BLaER1 treated with 17β-estradiol and CSF1 and Interleukin-3, amounts not matched to agents 10 nM and 100 nM (cell line): ENCODE data around the gene ANKMY1.

Source experiments
- H3K27ac ChIP-seq, 11 experiments: shearing (Covaris generic); formaldehyde crosslinking; 2 replicates each; pipeline ENCODE4 v1.8.1; 2022
- H3K27me3 ChIP-seq, 11 experiments: shearing (Covaris generic); formaldehyde crosslinking; 2 replicates each; pipeline ENCODE4 v1.8.1; 2022
- H3K36me3 ChIP-seq, 11 experiments: shearing (Covaris generic); formaldehyde crosslinking; 2 replicates each; pipeline ENCODE4 v1.8.1; 2022
- H3K4me1 ChIP-seq, 10 experiments: shearing (Covaris generic); formaldehyde crosslinking; 2 replicates each; pipeline ENCODE4 v1.8.1; 2022
- H3K4me2 ChIP-seq, 11 experiments: shearing (Covaris generic); formaldehyde crosslinking; 2 replicates each; pipeline ENCODE4 v1.8.1; 2022
- H3K4me3 ChIP-seq, 10 experiments: shearing (Covaris generic); formaldehyde crosslinking; 2 replicates each; pipeline ENCODE4 v1.8.1; 2022
- H3K9ac ChIP-seq, 11 experiments: shearing (Covaris generic); formaldehyde crosslinking; 2 replicates each; pipeline ENCODE4 v1.8.1; 2022
- H3K9me3 ChIP-seq, 11 experiments: shearing (Covaris generic); formaldehyde crosslinking; replicated peaks in 1 of 11; 2 replicates each; pipeline ENCODE4 v1.8.1; 2022
- H4K20me1 ChIP-seq, 11 experiments: shearing (Covaris generic); formaldehyde crosslinking; 2 replicates each; pipeline ENCODE4 v1.8.1; 2022
- Cebpa-rat ChIP-seq, 11 experiments: shearing (Covaris generic); IDR thresholded peaks; 2 replicates each; pipeline ENCODE4 v1.8.1; 2022

The ANKMY1 gene

DNA sequence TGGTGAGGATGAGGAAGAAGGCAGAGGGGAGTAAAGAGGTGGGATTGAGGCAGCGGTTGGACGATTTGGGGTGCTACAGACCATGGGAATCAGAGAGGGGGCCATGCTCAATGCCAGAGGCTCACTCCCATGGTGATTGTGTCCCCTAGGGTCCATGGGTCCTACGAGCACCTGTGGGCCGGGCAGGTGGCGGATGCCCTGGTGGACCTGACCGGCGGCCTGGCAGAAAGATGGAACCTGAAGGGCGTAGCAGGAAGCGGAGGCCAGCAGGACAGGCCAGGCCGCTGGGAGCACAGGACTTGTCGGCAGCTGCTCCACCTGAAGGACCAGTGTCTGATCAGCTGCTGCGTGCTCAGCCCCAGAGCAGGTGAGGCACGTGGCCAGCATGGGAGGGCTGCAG, 34.0 kb upstream of the ANKMY1 start:
- Histone ChIP-seq H3K27ac (no peak overlapping the region), H3K36me3 (peaks cover 52 to 80% (median 76%) of the 10 kb centered on the region in 11 experiments), H3K9me3 (no peaks in the 10 kb centered on the region), H3K4me3 (no peak overlapping the region), H4K20me1 (peaks cover 94 to 100% (median 98%) of the 10 kb centered on the region in 11 experiments; a peak in 21 of 22 replicates), H3K4me2 (no peak overlapping the region), H3K9ac (peak overlapping the region in 6 of 11 experiments; percentile 1 to 30 (median 10); a peak in 3 of 22 replicates), H3K4me1 (peaks cover 21 to 45% (median 40%) of the 10 kb centered on the region in 10 experiments), H3K27me3 (no peaks in the 10 kb centered on the region)
- TF ChIP-seq Cebpa-rat (IDR thresholded peaks at IDR 0.05), result no peak

DNA sequence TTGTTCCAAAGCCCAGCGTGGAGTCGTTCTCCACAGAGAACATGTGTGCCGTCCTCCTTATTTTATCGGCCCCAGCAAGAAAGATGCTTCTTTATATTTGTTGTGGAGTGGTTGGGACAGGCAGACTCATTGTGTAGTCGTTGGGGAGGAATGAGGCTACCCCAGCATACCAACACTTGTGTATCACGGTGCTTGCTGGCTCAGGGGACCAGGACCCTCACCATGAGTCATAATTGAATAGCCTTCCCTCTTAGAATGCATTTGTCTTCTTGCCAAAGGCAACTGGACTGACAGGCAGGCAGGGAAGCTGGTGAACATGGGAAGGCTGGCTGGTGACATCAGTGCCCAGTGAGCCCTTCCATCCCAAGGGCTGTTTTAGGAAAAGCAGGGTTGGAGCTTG, 33.4 kb upstream of the ANKMY1 start:
- Histone ChIP-seq H3K27me3 (no peaks in the 10 kb centered on the region), H3K4me2 (no peak overlapping the region), H3K36me3 (peaks cover 52 to 75% (median 70%) of the 10 kb centered on the region in 11 experiments), H3K9me3 (no peaks in the 10 kb centered on the region), H4K20me1 (peaks cover 88 to 95% (median 92%) of the 10 kb centered on the region in 11 experiments; a peak in 21 of 22 replicates), H3K27ac (no peak overlapping the region), H3K9ac (peak overlapping the region in 2 of 11 experiments; percentile 10 to 30; a peak in 2 of 22 replicates), H3K4me3 (no peak overlapping the region), H3K4me1 (peaks cover 21 to 39% (median 34%) of the 10 kb centered on the region in 10 experiments)
- TF ChIP-seq Cebpa-rat (IDR thresholded peaks at IDR 0.05), result no peak

DNA sequence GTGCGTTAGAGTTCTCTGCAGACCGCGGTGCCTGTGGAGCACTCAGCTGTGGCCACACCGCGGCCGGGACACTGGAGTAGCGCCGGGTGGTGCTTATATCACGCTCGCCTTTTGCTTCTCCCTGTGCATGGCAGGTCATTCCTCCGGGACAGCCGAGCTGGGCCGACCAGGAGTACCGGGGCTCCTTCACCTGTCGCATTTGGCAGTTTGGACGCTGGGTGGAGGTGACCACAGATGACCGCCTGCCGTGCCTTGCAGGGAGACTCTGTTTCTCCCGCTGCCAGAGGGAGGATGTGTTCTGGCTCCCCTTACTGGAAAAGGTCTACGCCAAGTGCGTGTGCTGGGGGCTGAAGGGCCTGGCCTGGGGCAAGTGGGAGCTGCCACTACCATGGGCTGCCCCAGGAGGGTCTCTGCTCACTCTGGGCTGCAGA, 32.9 kb upstream of the ANKMY1 start:
- H3K4me3 ChIP-seq, result no peak overlapping the region
- H3K36me3 ChIP-seq, result peaks cover 52 to 70% (median 65%) of the 10 kb centered on the region in 11 experiments
- no peak overlapping the region for H3K4me2 ChIP-seq
- H3K4me1 ChIP-seq, result peaks cover 21 to 34% (median 29%) of the 10 kb centered on the region in 10 experiments
- H3K9me3 ChIP-seq, result no peaks in the 10 kb centered on the region
- H3K27ac ChIP-seq, result no peak overlapping the region
- no peak for TF ChIP-seq Cebpa-rat (IDR thresholded peaks at IDR 0.05)
- H3K27me3 ChIP-seq, result no peaks in the 10 kb centered on the region
- H3K9ac ChIP-seq, result peak overlapping the region in 1 of 11 experiments; percentile 30; a peak in 1 of 22 replicates
- peaks cover 83 to 90% (median 87%) of the 10 kb centered on the region in 11 experiments; a peak in 21 of 22 replicates for H4K20me1 ChIP-seq

DNA sequence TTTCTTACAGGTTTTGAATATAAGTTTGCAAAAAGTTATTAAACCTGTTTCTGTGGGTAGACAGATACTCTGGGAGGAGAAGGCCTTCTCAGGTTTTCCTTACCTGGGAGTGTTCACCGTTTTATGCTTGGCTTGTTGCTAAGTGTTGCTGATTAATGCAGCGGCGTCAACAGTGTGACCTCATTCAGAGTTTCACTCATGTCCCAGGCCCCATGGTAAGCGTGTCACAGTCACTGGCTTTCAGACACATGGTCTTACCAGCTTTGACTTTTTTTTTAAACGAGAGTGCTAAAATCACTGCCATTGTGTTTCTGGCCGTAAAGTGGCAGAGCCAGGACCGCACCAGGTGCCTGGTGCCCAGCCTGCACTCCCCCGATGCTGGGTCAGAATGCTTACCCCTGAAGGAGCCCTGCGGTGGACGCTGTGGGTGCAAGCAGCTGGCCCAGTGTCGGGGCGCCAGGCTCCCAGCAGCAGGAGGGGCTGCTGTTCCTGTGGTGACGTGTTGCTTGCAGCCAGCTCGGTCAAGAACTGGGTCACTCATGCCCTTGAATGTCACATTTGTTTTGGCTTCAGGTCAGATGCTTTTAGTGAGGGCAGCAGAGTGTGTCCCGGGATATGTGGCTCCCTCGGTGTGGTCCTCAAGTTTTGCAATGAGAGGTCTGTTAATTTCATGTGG, 32.2 kb upstream of the ANKMY1 start:
- peak overlapping the region in 4 of 11 experiments; percentile 17 to 99 (median 58); a peak in 3 of 22 replicates for H3K9ac ChIP-seq
- peaks cover 24 to 34% (median 29%) of the 10 kb centered on the region in 10 experiments for H3K4me1 ChIP-seq
- no peak overlapping the region for H3K27ac ChIP-seq
- H3K4me3 ChIP-seq, result no peak overlapping the region
- H3K36me3 ChIP-seq, result peaks cover 52 to 62% (median 59%) of the 10 kb centered on the region in 11 experiments
- no peaks in the 10 kb centered on the region for H3K9me3 ChIP-seq
- H4K20me1 ChIP-seq, result peaks cover 76 to 90% (median 80%) of the 10 kb centered on the region in 11 experiments; a peak in 21 of 22 replicates
- H3K27me3 ChIP-seq, result no peaks in the 10 kb centered on the region
- H3K4me2 ChIP-seq, result no peak overlapping the region
- no peak for TF ChIP-seq Cebpa-rat (IDR thresholded peaks at IDR 0.05)

DNA sequence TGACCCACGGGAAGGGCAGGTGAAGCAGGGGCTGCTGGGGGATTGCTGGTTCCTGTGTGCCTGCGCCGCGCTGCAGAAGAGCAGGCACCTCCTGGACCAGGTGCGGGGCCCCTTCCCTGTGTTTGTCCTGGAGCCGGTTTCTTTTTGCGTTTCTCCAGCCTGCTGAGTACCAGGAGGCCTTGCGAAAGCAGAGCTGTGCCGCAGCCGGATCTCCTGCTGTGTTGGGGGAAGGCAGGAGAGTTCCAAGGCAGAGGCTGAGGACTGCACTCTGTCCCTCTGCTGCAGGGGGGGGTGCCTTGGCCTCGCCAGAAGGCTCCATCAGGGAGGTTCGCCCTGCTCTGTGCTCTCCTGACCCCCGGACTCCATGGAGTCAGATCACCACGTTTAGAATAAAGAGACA, 31.6 kb upstream of the ANKMY1 start:
- no peaks in the 10 kb centered on the region for H3K9me3 ChIP-seq
- no peak overlapping the region for H3K27ac ChIP-seq
- peaks cover 69 to 87% (median 74%) of the 10 kb centered on the region in 11 experiments; a peak in 21 of 22 replicates for H4K20me1 ChIP-seq
- peaks cover 48 to 56% (median 54%) of the 10 kb centered on the region in 11 experiments for H3K36me3 ChIP-seq
- no peaks in the 10 kb centered on the region for H3K27me3 ChIP-seq
- peak overlapping the region in 8 of 11 experiments; percentile 21 to 99 (median 94); a peak in 8 of 22 replicates for H3K9ac ChIP-seq
- TF ChIP-seq Cebpa-rat (IDR thresholded peaks at IDR 0.05), result no peak
- H3K4me2 ChIP-seq, result peak overlapping the region in 7 of 11 experiments; percentile 93 to 100 (median 99); a peak in 7 of 22 replicates
- no peak overlapping the region for H3K4me3 ChIP-seq
- peaks cover 28 to 37% (median 33%) of the 10 kb centered on the region in 10 experiments for H3K4me1 ChIP-seq

DNA sequence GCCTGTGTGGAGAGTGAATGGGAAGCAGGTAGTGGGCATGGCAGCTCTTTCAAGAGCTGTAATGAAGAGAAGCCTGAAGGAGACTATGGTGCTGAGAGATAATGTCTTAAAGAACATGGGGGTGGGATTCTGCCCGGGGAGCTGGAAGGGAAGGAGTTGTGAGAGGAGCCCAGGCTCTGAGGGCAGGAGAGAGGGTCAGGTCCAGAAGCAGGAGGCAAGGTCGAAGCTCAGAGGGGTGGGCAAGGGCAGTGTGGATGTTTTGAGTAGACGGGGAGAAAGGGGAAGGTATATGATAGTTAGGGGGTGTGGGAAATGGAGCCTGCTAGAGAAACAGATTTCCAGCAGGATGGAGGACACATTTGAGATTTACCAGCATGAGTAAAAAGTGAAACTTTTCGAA, 30.9 kb upstream of the ANKMY1 start:
- Histone ChIP-seq H3K27me3 (no peaks in the 10 kb centered on the region), H3K9ac (peak overlapping the region; percentile 6 to 99 (median 96); a peak in 19 of 22 replicates), H4K20me1 (peaks cover 62 to 80% (median 67%) of the 10 kb centered on the region in 11 experiments; a peak in 21 of 22 replicates), H3K36me3 (peaks cover 44 to 51% (median 48%) of the 10 kb centered on the region in 11 experiments), H3K4me3 (peak overlapping the region in 4 of 10 experiments; percentile 86 to 95 (median 91); a peak in 6 of 20 replicates), H3K4me1 (peaks cover 35 to 44% (median 40%) of the 10 kb centered on the region in 10 experiments), H3K4me2 (peak overlapping the region; percentile 93 to 100 (median 98)), H3K9me3 (no peaks in the 10 kb centered on the region; a peak in 1 of 22 replicates), H3K27ac (peak overlapping the region in 3 of 11 experiments; percentile 14 to 94 (median 23); a peak in 2 of 22 replicates)
- TF ChIP-seq Cebpa-rat (IDR thresholded peaks at IDR 0.05), result no peak

DNA sequence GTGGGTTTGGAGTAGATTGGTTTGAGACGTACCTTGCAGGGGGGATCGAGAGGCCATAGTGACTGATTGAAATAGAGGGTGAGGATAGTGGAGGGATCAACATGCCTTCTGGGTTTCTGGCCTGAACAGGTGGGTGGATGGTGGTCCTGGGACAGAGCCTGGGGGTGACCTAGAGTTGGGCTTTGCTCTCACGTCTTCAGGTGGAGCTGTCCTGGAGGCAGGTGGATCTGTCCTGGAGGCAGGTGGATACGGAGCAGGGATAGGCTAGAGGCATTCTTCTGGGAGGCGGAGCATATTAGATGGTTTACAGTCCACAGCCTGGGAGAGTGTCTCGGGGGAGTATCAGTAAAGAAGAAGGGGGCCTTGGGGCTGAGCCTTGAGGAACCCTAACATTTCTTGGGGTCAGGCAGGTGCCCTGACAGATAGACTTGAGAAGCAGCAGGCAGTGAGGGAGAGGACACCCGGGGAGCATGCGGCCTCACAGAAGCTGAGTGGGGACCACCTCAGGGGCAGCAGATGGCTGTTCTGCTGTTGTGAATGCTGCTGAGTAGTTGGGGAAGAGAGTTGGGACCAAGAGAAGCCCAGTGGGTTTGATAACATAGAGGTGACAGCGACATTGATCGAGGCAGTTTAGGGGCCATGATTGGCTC, 30.3 kb upstream of the ANKMY1 start:
- Histone ChIP-seq H3K4me1 (peaks cover 40 to 49% (median 45%) of the 10 kb centered on the region in 10 experiments), H3K36me3 (peaks cover 38 to 51% (median 44%) of the 10 kb centered on the region in 11 experiments), H3K27ac (peak overlapping the region in 5 of 11 experiments; percentile 14 to 100 (median 94); a peak in 5 of 22 replicates), H4K20me1 (peaks cover 57 to 74% (median 62%) of the 10 kb centered on the region in 11 experiments; a peak in 21 of 22 replicates), H3K9me3 (no peaks in the 10 kb centered on the region; a peak in 1 of 22 replicates), H3K4me3 (peak overlapping the region; percentile 76 to 95 (median 88)), H3K4me2 (peak overlapping the region; percentile 93 to 100 (median 98)), H3K27me3 (no peaks in the 10 kb centered on the region), H3K9ac (peak overlapping the region; percentile 91 to 99 (median 96))
- no peak for TF ChIP-seq Cebpa-rat (IDR thresholded peaks at IDR 0.05)

DNA sequence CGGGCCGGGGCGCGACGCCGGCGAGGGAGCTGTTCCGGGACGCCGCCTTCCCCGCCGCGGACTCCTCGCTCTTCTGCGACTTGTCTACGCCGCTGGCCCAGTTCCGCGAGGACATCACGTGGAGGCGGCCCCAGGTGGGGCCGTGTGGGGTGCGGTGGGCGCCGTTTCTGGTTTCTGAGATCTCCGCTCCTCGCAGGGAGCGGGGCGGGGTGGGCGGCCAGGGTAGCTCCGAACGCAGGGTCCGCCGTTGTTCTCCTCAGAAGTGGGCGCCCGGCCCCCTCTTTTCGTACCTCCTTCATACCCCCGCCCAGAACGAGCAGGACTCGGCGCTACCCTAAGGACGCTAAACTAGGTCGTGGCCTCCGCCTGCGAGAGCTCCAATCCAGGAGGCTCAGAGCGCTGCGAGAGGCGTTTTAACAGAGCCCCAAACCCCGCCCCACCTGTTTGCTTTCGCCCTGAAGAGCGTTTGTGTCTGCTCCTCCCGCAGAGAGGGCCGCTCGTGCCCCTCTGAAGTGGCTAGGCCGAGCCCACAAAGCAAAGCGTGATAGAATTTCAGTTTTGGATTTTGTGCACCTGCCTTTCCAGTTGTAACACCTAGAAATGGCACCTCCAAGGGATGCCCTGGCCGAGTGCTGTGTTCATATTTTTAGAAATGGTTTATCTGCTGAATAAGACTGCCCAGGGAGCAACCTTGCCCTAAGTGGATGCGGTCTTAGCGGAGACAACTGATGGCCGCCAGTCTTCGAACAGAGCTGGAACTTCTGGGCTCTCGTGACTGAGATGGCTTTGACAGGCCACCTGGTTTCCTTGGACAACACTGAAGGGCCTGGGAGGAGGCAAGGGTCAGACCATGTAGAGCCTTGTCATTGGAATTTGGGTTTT, 29.4 kb upstream of the ANKMY1 start:
- H4K20me1 ChIP-seq, result peaks cover 49 to 64% (median 52%) of the 10 kb centered on the region in 11 experiments; a peak in 21 of 22 replicates
- peaks cover 31 to 51% (median 40%) of the 10 kb centered on the region in 11 experiments for H3K36me3 ChIP-seq
- H3K4me2 ChIP-seq, result peak overlapping the region; percentile 93 to 100 (median 98)
- peaks cover 50 to 59% (median 55%) of the 10 kb centered on the region in 10 experiments for H3K4me1 ChIP-seq
- H3K9ac ChIP-seq, result peak overlapping the region; percentile 91 to 99 (median 96)
- peak overlapping the region; percentile 4 to 100 (median 96); a peak in 21 of 22 replicates for H3K27ac ChIP-seq
- no peak for TF ChIP-seq Cebpa-rat (IDR thresholded peaks at IDR 0.05)
- no peaks in the 10 kb centered on the region for H3K27me3 ChIP-seq
- H3K4me3 ChIP-seq, result peak overlapping the region; percentile 76 to 95 (median 88)
- peaks cover 0 to 2% (median 0%) of the 10 kb centered on the region in 11 experiments; a peak in 1 of 22 replicates for H3K9me3 ChIP-seq
